ENCODE results near the gene TGFBR2. TPM values are rescaled to one million over a fixed set of nuclear protein-coding genes. Genes with fewer than 3 reads are reported as not detected.

The TGFBR2 gene
- total and polyA plus RNA-seq, 2 of the 13 experiments (the other 11 are each of a cell fraction or from before 2014, with no cell fraction given), result 82.2 to 187 TPM

DNA sequence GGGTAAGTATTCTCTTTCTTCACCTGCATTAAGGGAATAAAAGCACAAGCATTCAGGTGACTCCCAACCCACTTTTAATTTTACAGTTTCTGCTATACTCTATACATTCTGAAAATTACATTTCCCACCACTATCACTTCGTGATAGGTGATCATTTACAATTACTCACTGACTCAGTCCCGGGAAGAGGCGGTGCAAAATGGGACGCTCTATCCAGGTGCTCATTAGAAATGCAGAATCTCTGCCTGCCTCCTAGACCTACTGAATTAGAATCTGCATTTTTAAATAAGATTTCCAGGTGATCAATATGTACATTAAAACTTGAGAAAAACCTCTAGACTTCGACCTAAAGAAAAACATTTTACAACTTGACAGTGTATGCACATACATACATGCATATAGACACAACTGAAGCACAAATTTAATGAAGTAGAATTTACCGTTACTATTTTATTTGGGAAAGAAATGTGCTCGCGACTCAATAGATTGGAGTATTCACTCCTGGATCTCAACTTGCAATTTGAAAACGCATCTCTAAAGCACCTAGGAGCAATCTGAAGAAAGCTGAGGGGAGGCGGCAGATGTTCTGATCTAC, 598 bp upstream of the TGFBR2 start (continued):
- TF ChIP-seq, protein P1, sequence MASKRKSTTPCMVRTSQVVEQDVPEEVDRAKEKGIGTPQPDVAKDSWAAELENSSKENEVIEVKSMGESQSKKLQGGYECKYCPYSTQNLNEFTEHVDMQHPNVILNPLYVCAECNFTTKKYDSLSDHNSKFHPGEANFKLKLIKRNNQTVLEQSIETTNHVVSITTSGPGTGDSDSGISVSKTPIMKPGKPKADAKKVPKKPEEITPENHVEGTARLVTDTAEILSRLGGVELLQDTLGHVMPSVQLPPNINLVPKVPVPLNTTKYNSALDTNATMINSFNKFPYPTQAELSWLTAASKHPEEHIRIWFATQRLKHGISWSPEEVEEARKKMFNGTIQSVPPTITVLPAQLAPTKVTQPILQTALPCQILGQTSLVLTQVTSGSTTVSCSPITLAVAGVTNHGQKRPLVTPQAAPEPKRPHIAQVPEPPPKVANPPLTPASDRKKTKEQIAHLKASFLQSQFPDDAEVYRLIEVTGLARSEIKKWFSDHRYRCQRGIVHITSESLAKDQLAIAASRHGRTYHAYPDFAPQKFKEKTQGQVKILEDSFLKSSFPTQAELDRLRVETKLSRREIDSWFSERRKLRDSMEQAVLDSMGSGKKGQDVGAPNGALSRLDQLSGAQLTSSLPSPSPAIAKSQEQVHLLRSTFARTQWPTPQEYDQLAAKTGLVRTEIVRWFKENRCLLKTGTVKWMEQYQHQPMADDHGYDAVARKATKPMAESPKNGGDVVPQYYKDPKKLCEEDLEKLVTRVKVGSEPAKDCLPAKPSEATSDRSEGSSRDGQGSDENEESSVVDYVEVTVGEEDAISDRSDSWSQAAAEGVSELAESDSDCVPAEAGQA (IDR thresholded peaks at IDR 0.05; ENCODE audit: low read depth), result no peak
- TF ChIP-seq, protein P1 (CRISPR knock-in tag; IDR thresholded peaks at IDR 0.05; ENCODE audit: borderline replicate concordance), result no peak
- TF ChIP-seq MBD4 (IDR thresholded peaks at IDR 0.05; ENCODE audit: borderline replicate concordance, low read length) (no peak), TCF7L2 (IDR thresholded peaks at IDR 0.05; ENCODE audit: low read depth, low read length) (no peak), ZNF552 (CRISPR knock-in tag; IDR thresholded peaks at IDR 0.05; ENCODE audit: borderline replicate concordance) (no peak), PRDM15 (CRISPR knock-in tag; IDR thresholded peaks at IDR 0.05) (no peak), REXO4 (CRISPR knock-in tag; IDR thresholded peaks at IDR 0.05; ENCODE audit: borderline replicate concordance) (no peak), HNF4A (CRISPR knock-in tag; IDR thresholded peaks at IDR 0.05) (no peak), ZNF547 (CRISPR knock-in tag; IDR thresholded peaks at IDR 0.05) (no peak), ZNF510 (CRISPR knock-in tag; IDR thresholded peaks at IDR 0.05; ENCODE audit: low read depth) (no peak; the same call in 1 of the 2 replicates), ZNF12 (CRISPR knock-in tag; IDR thresholded peaks at IDR 0.05) (no peak), RELA (CRISPR knock-in tag; IDR thresholded peaks at IDR 0.05) (no peak), KMT2A (CRISPR knock-in tag; IDR thresholded peaks at IDR 0.05) (no peak), PHF8 (CRISPR knock-in tag; IDR thresholded peaks at IDR 0.05) (no peak), SMARCE1 (IDR thresholded peaks at IDR 0.05; ENCODE audit: borderline replicate concordance) (no peak), ZNF367 (CRISPR knock-in tag; IDR thresholded peaks at IDR 0.05; ENCODE audit: borderline replicate concordance) (no peak), AKAP8 (CRISPR knock-in tag; IDR thresholded peaks at IDR 0.05) (no peak), RXRA (CRISPR knock-in tag; IDR thresholded peaks at IDR 0.05) (no peak)
- TF ChIP-seq, protein P2, sequence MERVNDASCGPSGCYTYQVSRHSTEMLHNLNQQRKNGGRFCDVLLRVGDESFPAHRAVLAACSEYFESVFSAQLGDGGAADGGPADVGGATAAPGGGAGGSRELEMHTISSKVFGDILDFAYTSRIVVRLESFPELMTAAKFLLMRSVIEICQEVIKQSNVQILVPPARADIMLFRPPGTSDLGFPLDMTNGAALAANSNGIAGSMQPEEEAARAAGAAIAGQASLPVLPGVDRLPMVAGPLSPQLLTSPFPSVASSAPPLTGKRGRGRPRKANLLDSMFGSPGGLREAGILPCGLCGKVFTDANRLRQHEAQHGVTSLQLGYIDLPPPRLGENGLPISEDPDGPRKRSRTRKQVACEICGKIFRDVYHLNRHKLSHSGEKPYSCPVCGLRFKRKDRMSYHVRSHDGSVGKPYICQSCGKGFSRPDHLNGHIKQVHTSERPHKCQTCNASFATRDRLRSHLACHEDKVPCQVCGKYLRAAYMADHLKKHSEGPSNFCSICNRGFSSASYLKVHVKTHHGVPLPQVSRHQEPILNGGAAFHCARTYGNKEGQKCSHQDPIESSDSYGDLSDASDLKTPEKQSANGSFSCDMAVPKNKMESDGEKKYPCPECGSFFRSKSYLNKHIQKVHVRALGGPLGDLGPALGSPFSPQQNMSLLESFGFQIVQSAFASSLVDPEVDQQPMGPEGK (CRISPR knock-in tag; IDR thresholded peaks at IDR 0.05), result no peak

Measured in HepG2 (cell line).